ENCODE data around the gene GRIK4.

The GRIK4 gene

DNA sequence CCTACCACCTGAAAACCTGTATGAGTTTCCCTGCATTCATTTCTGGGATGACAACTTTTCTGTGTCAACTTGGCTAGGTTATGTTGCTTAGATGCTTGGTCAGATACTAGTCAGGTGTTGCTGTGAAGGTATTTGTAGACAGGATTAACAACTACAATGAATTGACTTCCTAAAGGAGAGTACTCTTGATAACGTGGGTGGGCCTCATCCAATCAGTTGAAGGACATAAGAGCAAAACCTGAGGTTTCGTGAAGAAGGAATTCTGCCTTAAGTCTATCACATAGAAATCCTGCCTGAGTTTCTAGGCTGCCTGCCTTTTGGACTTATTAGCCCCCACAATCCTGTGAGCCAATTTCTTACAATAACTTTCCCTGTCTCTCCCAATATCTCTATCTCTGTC, 431.2 kb downstream of the GRIK4 start:
- TF ChIP-seq TAF1 (IDR thresholded peaks at IDR 0.05; ENCODE audit: borderline replicate concordance, insufficient read depth, low read length), result no peak
- TF ChIP-seq FOXP2 (optimal IDR thresholded peaks at IDR 0.05; ENCODE audit: borderline replicate concordance, extremely low read depth, extremely low read length, insufficient read depth), result no peak
- TF ChIP-seq POLR2AphosphoS5 (IDR thresholded peaks at IDR 0.05; ENCODE audit: low read depth, low read length), result no peak
- TF ChIP-seq SIN3A (IDR thresholded peaks at IDR 0.05; ENCODE audit: borderline replicate concordance, insufficient read depth, low read length), result no peak
- TF ChIP-seq, protein P1, sequence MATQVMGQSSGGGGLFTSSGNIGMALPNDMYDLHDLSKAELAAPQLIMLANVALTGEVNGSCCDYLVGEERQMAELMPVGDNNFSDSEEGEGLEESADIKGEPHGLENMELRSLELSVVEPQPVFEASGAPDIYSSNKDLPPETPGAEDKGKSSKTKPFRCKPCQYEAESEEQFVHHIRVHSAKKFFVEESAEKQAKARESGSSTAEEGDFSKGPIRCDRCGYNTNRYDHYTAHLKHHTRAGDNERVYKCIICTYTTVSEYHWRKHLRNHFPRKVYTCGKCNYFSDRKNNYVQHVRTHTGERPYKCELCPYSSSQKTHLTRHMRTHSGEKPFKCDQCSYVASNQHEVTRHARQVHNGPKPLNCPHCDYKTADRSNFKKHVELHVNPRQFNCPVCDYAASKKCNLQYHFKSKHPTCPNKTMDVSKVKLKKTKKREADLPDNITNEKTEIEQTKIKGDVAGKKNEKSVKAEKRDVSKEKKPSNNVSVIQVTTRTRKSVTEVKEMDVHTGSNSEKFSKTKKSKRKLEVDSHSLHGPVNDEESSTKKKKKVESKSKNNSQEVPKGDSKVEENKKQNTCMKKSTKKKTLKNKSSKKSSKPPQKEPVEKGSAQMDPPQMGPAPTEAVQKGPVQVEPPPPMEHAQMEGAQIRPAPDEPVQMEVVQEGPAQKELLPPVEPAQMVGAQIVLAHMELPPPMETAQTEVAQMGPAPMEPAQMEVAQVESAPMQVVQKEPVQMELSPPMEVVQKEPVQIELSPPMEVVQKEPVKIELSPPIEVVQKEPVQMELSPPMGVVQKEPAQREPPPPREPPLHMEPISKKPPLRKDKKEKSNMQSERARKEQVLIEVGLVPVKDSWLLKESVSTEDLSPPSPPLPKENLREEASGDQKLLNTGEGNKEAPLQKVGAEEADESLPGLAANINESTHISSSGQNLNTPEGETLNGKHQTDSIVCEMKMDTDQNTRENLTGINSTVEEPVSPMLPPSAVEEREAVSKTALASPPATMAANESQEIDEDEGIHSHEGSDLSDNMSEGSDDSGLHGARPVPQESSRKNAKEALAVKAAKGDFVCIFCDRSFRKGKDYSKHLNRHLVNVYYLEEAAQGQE (IDR thresholded peaks at IDR 0.05; ENCODE audit: insufficient read depth in 1 of 2, low read depth in 2 of 2, low read length in 2 of 2), result no peak

DNA sequence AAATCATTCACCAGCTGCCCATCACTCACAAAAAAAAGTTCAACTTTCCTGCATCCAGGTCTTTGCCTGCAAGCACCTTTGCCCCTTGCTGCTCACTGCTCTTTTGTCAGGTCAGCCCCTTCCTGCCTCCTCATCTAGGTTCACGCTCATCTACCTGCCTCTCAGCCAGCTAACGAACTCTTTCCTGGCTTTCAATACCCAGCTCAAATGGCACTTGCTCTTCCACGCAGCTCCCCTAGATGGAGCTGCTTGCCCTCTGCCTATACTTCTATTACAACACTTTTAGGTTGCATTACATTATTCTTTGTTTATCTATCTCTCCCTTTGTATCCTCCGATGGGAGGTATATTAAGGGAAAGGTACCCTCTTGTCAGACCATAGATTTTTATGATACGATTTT, 433.5 kb downstream of the GRIK4 start:
- no peak for TF ChIP-seq TAF1 (IDR thresholded peaks at IDR 0.05; ENCODE audit: borderline replicate concordance, insufficient read depth, low read length)
- TF ChIP-seq, protein P1 (IDR thresholded peaks at IDR 0.05; ENCODE audit: insufficient read depth in 1 of 2, low read depth in 2 of 2, low read length in 2 of 2), result no peak

DNA sequence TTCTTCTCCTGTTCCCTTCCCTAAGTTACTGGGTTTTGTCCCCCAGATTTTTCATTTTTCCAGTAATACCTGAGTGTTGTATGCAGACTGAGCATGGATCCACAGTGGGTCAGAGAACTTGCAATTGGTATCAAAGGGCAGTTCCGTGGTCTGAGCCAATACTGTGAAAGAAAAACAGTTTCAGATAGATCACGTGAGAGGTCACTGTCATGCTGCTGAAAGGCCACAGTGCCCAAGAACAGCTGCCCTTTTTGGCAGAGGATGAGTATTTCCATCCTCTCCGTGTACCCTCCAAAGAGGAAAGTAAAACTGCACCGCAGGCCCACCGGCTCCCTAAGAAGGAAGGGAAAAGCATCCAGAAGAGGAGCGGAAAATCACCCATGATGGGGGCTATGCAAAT, 439.3 kb downstream of the GRIK4 start:
- TF ChIP-seq, protein P1 (IDR thresholded peaks at IDR 0.05; ENCODE audit: insufficient read depth in 1 of 2, low read depth in 2 of 2, low read length in 2 of 2), result no peak
- TF ChIP-seq POLR2AphosphoS5 (IDR thresholded peaks at IDR 0.05; ENCODE audit: low read depth, low read length) (no peak), FOXP2 (optimal IDR thresholded peaks at IDR 0.05; ENCODE audit: borderline replicate concordance, extremely low read depth, extremely low read length, insufficient read depth) (no peak), SIN3A (IDR thresholded peaks at IDR 0.05; ENCODE audit: borderline replicate concordance, insufficient read depth, low read length) (no peak), TAF1 (IDR thresholded peaks at IDR 0.05; ENCODE audit: borderline replicate concordance, insufficient read depth, low read length) (no peak)

DNA sequence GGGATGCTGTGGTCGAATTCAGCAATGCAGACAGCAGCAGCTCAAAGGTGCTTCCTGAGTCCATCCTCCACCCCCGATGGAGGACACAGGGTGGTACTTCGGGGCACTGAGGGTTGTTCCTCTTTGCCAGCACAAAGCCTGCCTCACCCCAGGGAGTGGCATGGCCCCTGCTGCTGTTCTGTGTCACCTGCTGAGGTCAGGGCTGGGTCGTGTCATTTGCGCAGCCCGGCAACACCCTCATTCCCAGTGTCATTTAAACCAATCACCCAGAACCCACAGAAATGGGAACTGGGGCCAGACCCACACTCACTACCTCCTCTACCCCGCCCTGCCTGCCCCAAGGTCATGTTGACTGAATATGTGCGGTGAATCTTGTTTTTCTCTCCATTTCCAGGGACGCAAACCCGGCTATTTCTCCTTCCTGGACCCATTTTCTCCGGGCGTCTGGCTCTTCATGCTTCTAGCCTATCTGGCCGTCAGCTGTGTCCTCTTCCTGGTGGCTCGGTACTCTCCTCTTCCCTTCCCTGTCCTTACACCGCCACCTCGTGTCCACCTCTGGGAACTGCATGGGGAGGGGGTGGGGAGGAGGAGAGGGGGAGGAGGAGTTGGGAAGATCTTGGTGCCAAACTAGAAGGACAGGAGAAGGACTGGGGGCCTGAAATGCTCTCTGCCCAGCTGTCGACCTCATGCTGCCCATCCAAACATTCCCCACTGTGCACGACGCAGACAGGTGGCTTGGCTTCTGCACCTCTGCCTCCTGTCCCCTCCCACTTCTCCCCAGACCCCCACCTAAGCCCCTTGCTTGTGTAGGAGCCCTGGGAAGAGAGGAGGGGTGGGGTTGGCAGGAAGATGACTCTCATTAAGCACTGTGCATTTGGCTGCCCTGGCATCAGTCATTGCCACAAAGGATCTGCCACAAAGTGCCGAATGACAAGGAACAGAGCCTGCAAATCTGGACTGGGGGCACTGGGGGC, 441.2 kb downstream of the GRIK4 start:
- TF ChIP-seq, protein P1 (IDR thresholded peaks at IDR 0.05; ENCODE audit: insufficient read depth in 1 of 2, low read depth in 2 of 2, low read length in 2 of 2), result no peak
- no peak for TF ChIP-seq POLR2AphosphoS5 (IDR thresholded peaks at IDR 0.05; ENCODE audit: low read depth, low read length)
- no peak for TF ChIP-seq TAF1 (IDR thresholded peaks at IDR 0.05; ENCODE audit: borderline replicate concordance, insufficient read depth, low read length)
- TF ChIP-seq SIN3A (IDR thresholded peaks at IDR 0.05; ENCODE audit: borderline replicate concordance, insufficient read depth, low read length), result no peak
- no peak for TF ChIP-seq FOXP2 (optimal IDR thresholded peaks at IDR 0.05; ENCODE audit: borderline replicate concordance, extremely low read depth, extremely low read length, insufficient read depth)

Measured in PFSK-1 (cell line).